Measurements from ENCODE around the gene FBXL14. TPM values are rescaled to one million over a fixed set of nuclear protein-coding genes. Genes with fewer than 3 reads are reported as not detected.

Gene FBXL14
- total and polyA plus RNA-seq, 2 of the 13 experiments (the other 11 are each of a cell fraction or from before 2014, with no cell fraction given) = 7.0 to 7.4 TPM

DNA sequence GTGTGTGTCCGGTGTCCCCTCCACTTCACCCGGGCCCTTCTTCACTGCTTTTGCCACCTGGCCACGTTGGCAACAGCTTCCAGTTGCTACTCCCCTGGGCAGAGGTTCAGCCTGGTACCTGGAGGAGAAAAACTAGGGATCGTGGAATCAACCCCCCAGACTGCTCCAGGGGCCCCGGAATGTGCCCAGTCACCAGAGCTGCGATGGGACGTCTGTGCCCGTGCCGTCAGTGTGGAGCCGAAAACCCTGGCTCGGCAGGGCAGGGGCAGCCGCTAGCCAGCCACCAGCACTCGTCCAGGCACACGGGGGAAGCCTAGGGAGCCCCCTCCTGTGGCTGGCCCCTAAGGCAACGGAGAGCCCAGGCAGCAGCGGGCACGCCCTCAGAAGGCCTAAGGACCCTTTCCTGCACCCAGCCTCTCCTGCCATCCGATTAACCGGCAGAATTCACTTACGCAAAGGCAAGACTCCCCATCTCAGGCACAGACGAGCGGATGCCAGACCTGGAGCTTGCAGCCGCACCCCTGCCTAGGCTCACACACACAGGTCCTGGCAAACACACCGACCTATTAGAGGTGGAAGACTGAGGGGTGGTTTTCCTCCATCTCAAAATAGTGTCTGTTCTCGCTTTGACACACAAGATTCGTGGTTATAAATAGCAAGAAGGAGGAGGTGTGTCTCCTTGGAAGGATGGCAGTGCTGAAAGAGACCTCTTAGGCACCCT is 62.6 kb downstream of the FBXL14 start:
- peak overlapping the region in 1 of 3 experiments; percentile 66; a peak in 1 of 6 replicates for H3K4me3 ChIP-seq (replicated peaks in 1 of 3; ENCODE audit: insufficient read depth in 1 of 3, low read depth in 2 of 3, low read length in 3 of 3)
- no peak overlapping the region for H3K9ac ChIP-seq (ENCODE audit: insufficient read depth, low read depth, low read length)
- H4K20me1 ChIP-seq (ENCODE audit: insufficient read depth, low read length) = no peaks in the 10 kb centered on the region
- H3K79me2 ChIP-seq (ENCODE audit: insufficient read depth, low read length) = no peaks in the 10 kb centered on the region
- TF ChIP-seq, protein P1, sequence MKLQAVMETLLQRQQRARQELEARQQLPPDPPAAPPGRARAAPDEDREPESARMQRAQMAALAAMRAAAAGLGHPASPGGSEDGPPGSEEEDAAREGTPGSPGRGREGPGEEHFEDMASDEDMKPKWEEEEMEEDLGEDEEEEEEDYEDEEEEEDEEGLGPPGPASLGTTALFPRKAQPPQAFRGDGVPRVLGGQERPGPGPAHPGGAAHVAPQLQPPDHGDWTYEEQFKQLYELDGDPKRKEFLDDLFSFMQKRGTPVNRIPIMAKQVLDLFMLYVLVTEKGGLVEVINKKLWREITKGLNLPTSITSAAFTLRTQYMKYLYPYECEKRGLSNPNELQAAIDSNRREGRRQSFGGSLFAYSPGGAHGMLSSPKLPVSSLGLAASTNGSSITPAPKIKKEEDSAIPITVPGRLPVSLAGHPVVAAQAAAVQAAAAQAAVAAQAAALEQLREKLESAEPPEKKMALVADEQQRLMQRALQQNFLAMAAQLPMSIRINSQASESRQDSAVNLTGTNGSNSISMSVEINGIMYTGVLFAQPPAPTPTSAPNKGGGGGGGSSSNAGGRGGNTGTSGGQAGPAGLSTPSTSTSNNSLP (IDR thresholded peaks at IDR 0.05; ENCODE audit: low read depth, low read length) = no peak
- TF ChIP-seq, protein P2, sequence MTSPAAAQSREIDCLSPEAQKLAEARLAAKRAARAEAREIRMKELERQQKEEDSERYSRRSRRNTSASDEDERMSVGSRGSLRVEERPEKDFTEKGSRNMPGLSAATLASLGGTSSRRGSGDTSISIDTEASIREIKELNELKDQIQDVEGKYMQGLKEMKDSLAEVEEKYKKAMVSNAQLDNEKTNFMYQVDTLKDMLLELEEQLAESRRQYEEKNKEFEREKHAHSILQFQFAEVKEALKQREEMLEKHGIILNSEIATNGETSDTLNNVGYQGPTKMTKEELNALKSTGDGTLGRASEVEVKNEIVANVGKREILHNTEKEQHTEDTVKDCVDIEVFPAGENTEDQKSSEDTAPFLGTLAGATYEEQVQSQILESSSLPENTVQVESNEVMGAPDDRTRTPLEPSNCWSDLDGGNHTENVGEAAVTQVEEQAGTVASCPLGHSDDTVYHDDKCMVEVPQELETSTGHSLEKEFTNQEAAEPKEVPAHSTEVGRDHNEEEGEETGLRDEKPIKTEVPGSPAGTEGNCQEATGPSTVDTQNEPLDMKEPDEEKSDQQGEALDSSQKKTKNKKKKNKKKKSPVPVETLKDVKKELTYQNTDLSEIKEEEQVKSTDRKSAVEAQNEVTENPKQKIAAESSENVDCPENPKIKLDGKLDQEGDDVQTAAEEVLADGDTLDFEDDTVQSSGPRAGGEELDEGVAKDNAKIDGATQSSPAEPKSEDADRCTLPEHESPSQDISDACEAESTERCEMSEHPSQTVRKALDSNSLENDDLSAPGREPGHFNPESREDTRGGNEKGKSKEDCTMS (CRISPR knock-in tag; conservative IDR thresholded peaks at IDR 0.05) = no peak
- TF ChIP-seq EZH2 (conservative IDR thresholded peaks at IDR 0.05; ENCODE audit: low read depth, low read length) (peak; percentile 90; the same call in 1 of the 2 replicates), ZFP36L2 (CRISPR knock-in tag; IDR thresholded peaks at IDR 0.05) (no peak), ARNT2 (CRISPR knock-in tag; IDR thresholded peaks at IDR 0.05; ENCODE audit: low read depth) (no peak)
- no peaks in the 10 kb centered on the region for H3K9me3 ChIP-seq (ENCODE audit: low read length)
- intact Hi-C loops (cut with micrococcal nuclease; ENCODE audit: unreplicated experiment) (no loop called here), in situ Hi-C loops (cut with HindIII; ENCODE audit: extremely low pct_ligation_motif_present, low pct_unique_long_range_greater_than_20kb) (no loop called here)
- ChIA-PET POLR2A (no interaction called here), CTCF (ENCODE audit: low intra/inter-chr PET ratio, low total read pairs) (no interaction called here)
- no peak overlapping the region for H3K27ac ChIP-seq (ENCODE audit: extremely low read length, insufficient read depth, low read length)
- no TSS peak for BruUV-seq (replicated peaks)
- peaks cover 20% of the 10 kb centered on the region for H3K4me1 ChIP-seq (ENCODE audit: insufficient read depth, low read length)
- peak overlapping the region; percentile 70 for H3K4me2 ChIP-seq (ENCODE audit: low read depth, low read length)
- H2AFZ ChIP-seq (ENCODE audit: low read length) = no peak overlapping the region
- H3K36me3 ChIP-seq (replicated peaks in 1 of 2; ENCODE audit: control insufficient read depth in 1 of 2, insufficient read depth in 2 of 2, low read length in 2 of 2) = no peaks in the 10 kb centered on the region
- no peak for DNase-seq (ENCODE audit: low spot score)
- WGBS (ENCODE audit: low lambda C conversion rate) = 45% methylated on average over 12 of the region's 26 CpGs
- ATAC-seq = no peak
- FAIRE-seq = no peak
- H3K27me3 ChIP-seq (ENCODE audit: control insufficient read depth in 1 of 2, insufficient read depth in 2 of 2, low read length in 2 of 2) = peaks cover 16 to 83% of the 10 kb centered on the region in 2 experiments; a peak in 4 of 5 replicates

Measured in HepG2 (cell line).